ENCODE data around the gene TIMM17B.

TIMM17B gene

GRCh38 chrX:48897625-48898306 lies at the start of gene TIMM17B, which contains the start of gene PQBP1:
TSS of gene TIMM17B (minus strand) at chrX:48897768. CDS start at chrX:48897749, 19 bp downstream.
TSS of gene PQBP1 (plus strand) at chrX:48897930. CDS start at chrX:48898510, 580 bp downstream.
- Mint-ChIP-seq H3K36me3 (peaks cover 22% of the 10 kb centered on the region), H3K27me3 (no peaks in the 10 kb centered on the region), H3K4me3 (peak within 1 kb of the TSS; percentile 84), H3K27ac (peak within 1 kb of the TSS; percentile 97), H3K4me1 (peaks cover 31% of the 10 kb centered on the region), H3K9me3 (no peaks in the 10 kb centered on the region)
- peak; percentile 92 for DNase-seq
- CTCF ChIA-PET: interaction anchor here (0.7 to 1.0 kb wide), 3 partner anchors 40 to 146 kb away, joined by 3 read pairs; no protein-coding TSS in a partner anchor

- H3K36me3 Mint-ChIP-seq: peaks cover 28% of the 10 kb centered on the region
- H3K4me1 Mint-ChIP-seq: peaks cover 60% of the 10 kb centered on the region
- peak; percentile 66 for DNase-seq
- H3K4me3 Mint-ChIP-seq: no peak overlapping the region
- H3K9me3 Mint-ChIP-seq: no peaks in the 10 kb centered on the region
- CTCF ChIA-PET: interaction anchor here (0.7 to 3.4 kb wide), 10 partner anchors 9 to 315 kb away, joined by 3 to 9 read pairs (median 4); partner anchors contain the start of genes OTUD5 and TIMM17B
- peak overlapping the region; percentile 64 for H3K27ac Mint-ChIP-seq
- H3K27me3 Mint-ChIP-seq: no peaks in the 10 kb centered on the region
Measured at GRCh38 chrX:48945517-48946348, 48.2 kb upstream of the TIMM17B start.

DNA sequence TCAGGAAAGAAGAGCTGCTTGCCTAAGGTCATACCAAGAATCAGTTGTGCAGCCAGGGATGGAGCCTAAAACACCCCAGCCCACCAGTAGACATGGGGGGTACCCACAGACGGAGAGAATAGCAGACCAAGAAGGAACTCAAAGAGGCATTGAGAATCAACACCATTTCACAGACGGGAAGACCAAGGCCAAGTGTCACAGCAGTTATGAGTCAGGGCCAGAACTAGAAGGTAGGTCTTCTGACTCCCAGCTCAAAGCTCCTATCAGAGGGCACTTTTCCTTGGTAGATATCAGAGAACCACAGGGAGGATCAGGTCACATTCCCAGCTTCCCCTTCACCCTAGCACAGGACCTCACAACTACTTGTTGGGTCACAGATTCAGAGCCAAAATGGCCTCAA lies 45.3 kb upstream of the TIMM17B start:
- Mint-ChIP-seq H3K27ac (peak overlapping the region; percentile 87), H3K36me3 (peaks cover 33% of the 10 kb centered on the region), H3K4me3 (no peak overlapping the region), H3K27me3 (no peaks in the 10 kb centered on the region), H3K4me1 (peaks cover 81% of the 10 kb centered on the region), H3K9me3 (no peaks in the 10 kb centered on the region)
- DNase-seq: no peak
- CTCF ChIA-PET: interaction anchor here (1.3 to 1.6 kb wide), 2 partner anchors 31 to 141 kb away, joined by 3 to 7 read pairs; partner anchors contain the start of genes HDAC6 and SLC35A2

- DNase-seq: no peak
- Mint-ChIP-seq H3K4me1 (peaks cover 87% of the 10 kb centered on the region), H3K27me3 (no peaks in the 10 kb centered on the region), H3K9me3 (no peaks in the 10 kb centered on the region), H3K36me3 (peaks cover 38% of the 10 kb centered on the region), H3K27ac (peak overlapping the region; percentile 98), H3K4me3 (peak overlapping the region; percentile 57)
- CTCF ChIA-PET: interaction anchor here (1.0 to 1.9 kb wide), 2 partner anchors 28 to 49 kb away, joined by 6 to 7 read pairs; no protein-coding TSS in a partner anchor
Measured at GRCh38 chrX:48940404-48940955, 42.9 kb upstream of the TIMM17B start.

- Mint-ChIP-seq H3K4me3 (peak overlapping the region; percentile 57), H3K27ac (peak overlapping the region; percentile 98), H3K4me1 (peaks cover 93% of the 10 kb centered on the region), H3K9me3 (no peaks in the 10 kb centered on the region), H3K27me3 (no peaks in the 10 kb centered on the region), H3K36me3 (peaks cover 46% of the 10 kb centered on the region)
- DNase-seq: peak; percentile 52
- CTCF ChIA-PET: interaction anchor here (1.0 to 1.9 kb wide), 3 partner anchors 27 to 291 kb away, joined by 3 to 7 read pairs (median 6); no protein-coding TSS in a partner anchor
Measured at GRCh38 chrX:48939524-48940228, 42.1 kb upstream of the TIMM17B start.

GRCh38 chrX:48938721-48939425 lies 41.3 kb upstream of the TIMM17B start:
- peak overlapping the region; percentile 98 for H3K27ac Mint-ChIP-seq
- CTCF ChIA-PET: interaction anchor here (1.0 to 3.7 kb wide), 4 partner anchors 18 to 291 kb away, joined by 3 to 24 read pairs (median 8); partner anchors contain the start of genes PIM2 and SLC35A2
- peaks cover 93% of the 10 kb centered on the region for H3K4me1 Mint-ChIP-seq
- H3K4me3 Mint-ChIP-seq: peak overlapping the region; percentile 57
- peaks cover 53% of the 10 kb centered on the region for H3K36me3 Mint-ChIP-seq
- no peaks in the 10 kb centered on the region for H3K27me3 Mint-ChIP-seq
- peak; percentile 88 for DNase-seq
- H3K9me3 Mint-ChIP-seq: no peaks in the 10 kb centered on the region

- peaks cover 49% of the 10 kb centered on the region for H3K36me3 Mint-ChIP-seq
- H3K27me3 Mint-ChIP-seq: no peaks in the 10 kb centered on the region
- CTCF ChIA-PET: interaction anchor here (0.8 to 3.7 kb wide), 9 partner anchors 9 to 105 kb away, joined by 3 to 24 read pairs (median 4); partner anchors contain the start of genes PIM2 and SLC35A2
- peak; percentile 93 for DNase-seq
- peak overlapping the region; percentile 98 for H3K27ac Mint-ChIP-seq
- H3K9me3 Mint-ChIP-seq: no peaks in the 10 kb centered on the region
- peak overlapping the region; percentile 66 for H3K4me3 Mint-ChIP-seq
- H3K4me1 Mint-ChIP-seq: peaks cover 84% of the 10 kb centered on the region
Measured at GRCh38 chrX:48937054-48937907, 39.7 kb upstream of the TIMM17B start.

GRCh38 chrX:48936429-48937053 lies 39.0 kb upstream of the TIMM17B start:
- Mint-ChIP-seq H3K4me3 (peak overlapping the region; percentile 66), H3K27ac (peak overlapping the region; percentile 98), H3K27me3 (no peaks in the 10 kb centered on the region), H3K36me3 (peaks cover 43% of the 10 kb centered on the region), H3K4me1 (peaks cover 76% of the 10 kb centered on the region), H3K9me3 (no peaks in the 10 kb centered on the region)
- CTCF ChIA-PET: interaction anchor here (1.0 to 3.7 kb wide), 5 partner anchors 9 to 106 kb away, joined by 3 to 24 read pairs (median 6); partner anchors contain the start of genes PIM2 and SLC35A2
- DNase-seq: no peak

GRCh38 chrX:48935301-48935670 lies 37.7 kb upstream of the TIMM17B start:
- Mint-ChIP-seq H3K36me3 (peaks cover 42% of the 10 kb centered on the region), H3K9me3 (no peaks in the 10 kb centered on the region), H3K27ac (peak overlapping the region; percentile 83), H3K4me3 (no peak overlapping the region), H3K4me1 (peaks cover 67% of the 10 kb centered on the region), H3K27me3 (no peaks in the 10 kb centered on the region)
- CTCF ChIA-PET: no interaction called here
- DNase-seq: no peak

- DNase-seq: peak; percentile 54
- CTCF ChIA-PET: no interaction called here
- no peak overlapping the region for H3K4me3 Mint-ChIP-seq
- peak overlapping the region; percentile 83 for H3K27ac Mint-ChIP-seq
- H3K4me1 Mint-ChIP-seq: peaks cover 64% of the 10 kb centered on the region
- no peaks in the 10 kb centered on the region for H3K27me3 Mint-ChIP-seq
- H3K9me3 Mint-ChIP-seq: no peaks in the 10 kb centered on the region
- H3K36me3 Mint-ChIP-seq: peaks cover 42% of the 10 kb centered on the region
Measured at GRCh38 chrX:48934581-48935300, 37.2 kb upstream of the TIMM17B start.

DNA sequence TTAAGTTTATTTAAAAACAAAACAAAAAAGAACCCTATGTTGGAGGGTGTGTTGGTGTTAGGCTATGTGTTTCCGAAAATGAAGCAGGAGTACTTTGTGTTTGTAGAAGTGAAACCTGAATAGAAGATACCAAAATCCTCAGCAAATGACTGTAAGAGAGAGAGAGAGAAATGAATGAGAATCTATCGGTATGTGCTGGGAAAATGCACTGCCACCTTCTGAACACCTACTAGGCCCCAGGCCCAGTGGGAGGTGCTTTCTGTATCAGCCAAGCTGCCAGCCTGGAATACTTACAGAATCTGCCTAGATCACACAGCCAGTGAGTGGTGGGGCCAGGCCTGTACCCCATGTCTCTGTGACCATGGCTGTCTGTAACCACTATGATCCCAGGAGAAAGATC lies 36.2 kb upstream of the TIMM17B start:
- H3K9me3 Mint-ChIP-seq: no peaks in the 10 kb centered on the region
- CTCF ChIA-PET: no interaction called here

More for the DNA sequence above, 36.2 kb upstream of the TIMM17B start:
- Mint-ChIP-seq H3K36me3 (peaks cover 42% of the 10 kb centered on the region), H3K4me1 (peaks cover 54% of the 10 kb centered on the region), H3K27ac (peak overlapping the region; percentile 83), H3K4me3 (no peak overlapping the region), H3K27me3 (no peaks in the 10 kb centered on the region)
- no peak for DNase-seq
